GM18861 (cell line): ENCODE measurements around the gene NCCRP1.

Source experiments
- ATAC-seq: cut with Tn5 transposase; IDR thresholded peaks from one replicate; pipeline ENCODE4 v1.9.1; 2021; ENCODE audit not compliant: unreplicated experiment

The NCCRP1 gene

DNA sequence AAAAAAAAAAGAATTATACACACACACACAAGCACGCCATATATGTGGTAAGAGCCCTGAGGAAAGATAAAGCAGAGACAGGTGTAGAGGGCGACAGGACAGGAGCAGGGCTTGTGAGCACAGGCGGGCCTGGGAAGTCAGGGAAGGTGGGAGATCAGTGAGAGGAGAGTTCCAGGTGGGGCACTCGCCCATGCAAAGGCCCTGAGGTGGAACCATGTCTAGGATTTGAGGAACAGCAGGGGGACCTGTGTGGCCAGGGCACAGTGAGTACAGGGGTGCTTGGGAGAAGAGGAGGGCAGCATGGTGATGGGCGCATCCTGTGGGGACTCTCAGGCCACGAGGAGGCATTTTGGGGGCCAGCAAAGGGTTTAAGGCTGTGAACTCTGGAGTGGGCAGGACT lies 32.5 kb upstream of the NCCRP1 start:
- ATAC-seq, result no peak

DNA sequence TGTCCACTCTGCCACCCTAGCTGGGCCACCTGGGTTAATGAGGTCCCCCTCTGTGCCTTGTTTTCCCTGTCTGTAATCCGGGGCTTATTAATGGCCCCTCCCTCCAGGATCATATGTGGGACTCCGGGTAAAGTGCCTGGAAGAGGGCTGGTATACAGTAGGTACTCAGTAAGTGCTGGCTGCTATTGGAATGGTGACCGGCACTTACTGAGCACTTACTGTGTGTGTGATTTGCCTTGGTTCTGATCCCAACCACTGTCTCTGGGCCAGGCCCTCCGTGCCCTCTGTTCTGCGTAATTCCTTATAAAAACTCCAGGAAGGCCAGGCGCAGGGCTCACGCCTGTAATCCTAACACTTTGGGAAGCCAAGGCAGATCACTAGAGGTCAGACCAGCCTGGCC lies 30.9 kb upstream of the NCCRP1 start:
- ATAC-seq, result no peak

DNA sequence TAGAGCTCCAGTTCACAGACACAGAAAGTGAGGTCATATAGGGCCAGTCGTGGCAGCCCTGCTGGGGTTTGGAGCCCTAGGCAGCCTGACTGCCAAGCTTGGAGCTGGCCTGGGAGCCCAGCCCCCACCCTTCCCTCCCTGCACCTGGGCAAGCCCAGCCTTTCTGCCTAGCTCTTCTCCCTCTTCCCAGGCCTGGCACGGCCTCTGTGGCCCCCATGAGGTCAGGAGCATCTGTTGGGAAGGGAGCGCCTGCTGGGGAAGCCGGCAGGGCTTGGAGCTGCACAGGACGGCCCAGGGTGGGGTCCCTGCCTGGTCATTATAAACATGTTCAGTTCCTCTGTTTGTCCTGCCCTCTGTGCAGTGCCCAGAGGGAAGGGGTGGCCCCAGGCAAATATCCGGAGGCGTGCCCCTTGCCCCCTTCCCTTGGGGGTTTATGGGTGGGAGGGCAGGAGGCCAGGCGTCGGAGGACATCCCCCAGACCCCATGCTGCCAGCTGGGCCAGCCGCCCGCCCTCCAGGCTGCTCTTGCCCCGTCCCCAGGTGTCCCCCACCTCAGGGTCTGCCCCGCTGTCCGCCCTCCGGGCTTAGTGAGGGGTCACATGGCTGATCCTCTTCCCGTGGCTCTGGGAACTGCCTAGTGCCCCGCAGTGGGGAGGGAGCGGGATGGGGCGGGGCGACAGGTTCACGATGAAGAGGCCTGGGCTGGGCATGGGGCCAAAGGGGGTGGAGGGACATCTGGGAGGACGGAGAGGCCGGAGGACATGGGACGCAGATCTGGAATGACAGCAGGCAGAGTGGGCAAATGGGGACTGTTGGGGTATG lies 30.0 kb upstream of the NCCRP1 start:
- no peak for ATAC-seq

DNA sequence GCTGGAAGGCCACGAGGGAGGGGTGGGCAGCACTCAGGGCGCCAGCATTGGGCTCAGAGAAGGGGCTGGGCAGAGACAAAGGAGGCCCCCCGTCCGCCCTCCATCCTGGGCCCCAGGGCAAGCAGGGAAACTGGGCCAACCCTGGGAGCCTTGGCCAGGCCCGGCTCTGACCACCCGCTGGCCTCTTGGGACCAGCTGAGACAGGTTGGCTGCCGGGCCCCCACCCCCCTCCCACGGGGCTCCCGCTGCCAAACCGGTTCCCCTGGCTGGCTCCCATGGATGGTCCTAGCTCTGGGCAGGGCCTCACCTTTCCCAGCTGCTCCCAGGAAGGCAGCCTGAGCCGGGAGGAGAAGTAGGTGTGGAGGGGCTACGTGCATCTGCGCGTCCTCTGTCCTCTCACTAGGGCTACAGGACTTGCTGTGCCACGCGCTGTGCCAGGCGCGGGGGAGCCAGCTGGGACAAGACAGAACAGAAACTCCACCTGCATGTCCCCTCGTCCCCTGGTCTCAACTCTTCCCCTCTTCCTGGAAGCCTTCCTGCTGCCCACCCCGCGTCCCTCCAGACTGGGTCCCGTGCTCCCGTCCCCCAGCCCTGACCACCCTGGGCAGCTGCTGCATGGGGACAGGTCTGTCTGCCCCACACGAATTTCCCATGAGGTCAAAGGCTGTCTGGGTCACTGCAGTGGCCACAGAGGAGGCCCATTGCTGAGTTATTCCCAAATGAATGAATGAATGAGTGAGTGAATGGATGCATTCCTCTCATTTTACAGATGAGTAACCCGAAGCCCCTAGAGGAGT lies 29.1 kb upstream of the NCCRP1 start:
- ATAC-seq, result no peak

DNA sequence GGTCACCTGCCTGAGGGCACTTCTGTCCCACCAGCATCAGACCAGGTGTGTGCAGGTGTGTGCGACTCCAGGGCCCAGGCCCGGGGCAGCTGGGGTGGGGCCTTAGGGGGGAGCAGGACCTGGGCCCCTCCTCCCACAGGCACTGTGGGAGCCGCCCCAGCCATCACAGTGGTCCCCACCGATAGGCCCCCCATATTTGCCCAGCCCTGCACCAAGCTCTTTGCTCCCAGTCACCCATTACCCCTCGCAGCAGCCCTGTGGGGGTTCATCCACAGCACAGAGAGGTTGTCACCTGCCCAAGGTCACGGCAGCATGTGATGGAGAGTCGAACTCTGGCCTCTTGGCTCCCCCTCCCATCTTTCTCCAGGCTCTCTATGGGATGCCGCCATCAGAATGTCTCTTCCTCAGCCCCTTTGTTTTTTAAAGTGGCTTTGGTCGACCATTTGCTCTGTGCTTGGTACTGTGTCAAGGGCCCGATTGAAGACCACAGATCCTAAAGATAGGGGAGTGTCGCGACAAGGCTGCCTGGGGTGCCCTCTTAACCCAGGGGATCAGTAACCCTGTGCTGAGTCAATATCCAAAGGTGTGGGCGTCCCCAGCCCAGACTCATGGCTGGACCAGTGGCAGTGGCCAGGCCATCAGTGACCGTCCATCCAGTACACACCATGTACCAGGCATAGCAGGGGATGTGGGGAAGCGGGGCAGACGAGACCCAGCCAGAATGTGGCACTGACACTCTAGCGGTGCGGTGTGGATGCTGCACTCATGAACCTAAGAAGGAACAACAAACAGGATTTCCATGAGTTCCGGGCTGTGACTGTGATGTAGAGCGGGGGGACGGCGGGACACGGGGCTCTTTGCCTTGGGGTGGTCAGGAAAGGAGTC lies 28.3 kb upstream of the NCCRP1 start:
- ATAC-seq, result no peak

DNA sequence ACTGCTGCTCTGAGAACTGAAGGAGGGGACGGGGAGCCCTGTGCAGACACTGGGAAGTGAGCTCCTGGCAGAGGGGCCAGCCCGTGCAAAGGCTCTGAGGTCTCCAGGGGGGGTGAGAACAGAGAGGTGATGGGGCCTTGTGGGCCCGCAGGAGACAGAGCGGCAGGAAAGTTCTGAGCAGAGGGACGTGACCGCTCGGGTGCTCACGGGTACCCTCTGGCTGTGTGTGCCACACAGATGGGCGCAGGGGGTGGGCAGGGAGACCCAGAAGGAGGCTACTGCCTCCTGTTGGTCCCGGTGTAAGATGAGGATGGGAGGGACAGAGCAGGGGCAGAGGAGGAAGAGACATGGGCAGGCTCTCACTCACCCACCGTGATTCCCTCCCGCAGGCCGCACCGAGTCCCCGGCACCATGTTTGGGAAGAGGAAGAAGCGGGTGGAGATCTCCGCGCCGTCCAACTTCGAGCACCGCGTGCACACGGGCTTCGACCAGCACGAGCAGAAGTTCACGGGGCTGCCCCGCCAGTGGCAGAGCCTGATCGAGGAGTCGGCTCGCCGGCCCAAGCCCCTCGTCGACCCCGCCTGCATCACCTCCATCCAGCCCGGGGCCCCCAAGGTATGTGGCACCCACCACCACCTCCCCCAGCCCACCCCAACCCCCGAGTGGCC lies 27.5 kb upstream of the NCCRP1 start:
- no peak for ATAC-seq

DNA sequence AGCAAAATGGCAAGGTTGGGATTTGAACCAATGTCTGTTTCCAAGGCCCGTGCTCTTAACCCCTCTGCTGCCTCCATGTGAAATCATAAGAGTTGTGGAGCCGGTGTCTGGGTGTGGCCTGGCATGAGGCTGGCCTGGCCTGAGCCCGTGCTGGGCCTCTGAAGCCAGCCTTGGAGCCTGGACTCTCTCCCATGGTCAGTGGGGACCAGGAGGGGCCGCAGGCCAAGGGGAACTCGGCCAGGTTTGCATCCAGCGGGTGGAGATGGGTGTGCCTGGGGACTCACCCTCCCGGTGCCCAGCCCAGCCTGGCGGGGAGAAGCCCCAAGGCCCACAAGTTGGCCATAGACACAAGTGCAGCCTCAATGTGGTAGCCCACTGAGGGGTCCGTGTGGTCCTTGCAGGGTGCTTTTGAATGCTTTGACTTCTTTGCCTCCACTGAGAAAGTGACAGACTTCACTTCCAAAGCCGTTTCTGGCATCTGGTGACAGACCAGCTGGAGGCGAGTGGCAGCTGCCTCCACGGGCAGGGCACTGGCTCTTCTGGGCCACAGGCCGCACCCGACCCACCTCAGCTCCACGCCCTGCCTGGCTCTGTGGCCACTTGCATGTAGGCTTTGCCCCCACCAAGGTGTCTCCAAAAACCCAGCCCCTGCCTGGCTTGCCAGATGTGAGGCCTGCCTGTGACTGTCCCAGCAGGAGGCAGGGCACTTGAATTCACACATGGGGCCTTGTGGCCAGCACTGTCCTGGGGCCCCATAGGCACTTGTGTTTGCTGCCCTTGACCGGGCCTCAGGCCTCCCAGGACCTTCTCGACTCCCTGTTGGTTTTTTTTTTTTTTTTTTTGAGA lies 26.2 kb upstream of the NCCRP1 start:
- no peak for ATAC-seq

DNA sequence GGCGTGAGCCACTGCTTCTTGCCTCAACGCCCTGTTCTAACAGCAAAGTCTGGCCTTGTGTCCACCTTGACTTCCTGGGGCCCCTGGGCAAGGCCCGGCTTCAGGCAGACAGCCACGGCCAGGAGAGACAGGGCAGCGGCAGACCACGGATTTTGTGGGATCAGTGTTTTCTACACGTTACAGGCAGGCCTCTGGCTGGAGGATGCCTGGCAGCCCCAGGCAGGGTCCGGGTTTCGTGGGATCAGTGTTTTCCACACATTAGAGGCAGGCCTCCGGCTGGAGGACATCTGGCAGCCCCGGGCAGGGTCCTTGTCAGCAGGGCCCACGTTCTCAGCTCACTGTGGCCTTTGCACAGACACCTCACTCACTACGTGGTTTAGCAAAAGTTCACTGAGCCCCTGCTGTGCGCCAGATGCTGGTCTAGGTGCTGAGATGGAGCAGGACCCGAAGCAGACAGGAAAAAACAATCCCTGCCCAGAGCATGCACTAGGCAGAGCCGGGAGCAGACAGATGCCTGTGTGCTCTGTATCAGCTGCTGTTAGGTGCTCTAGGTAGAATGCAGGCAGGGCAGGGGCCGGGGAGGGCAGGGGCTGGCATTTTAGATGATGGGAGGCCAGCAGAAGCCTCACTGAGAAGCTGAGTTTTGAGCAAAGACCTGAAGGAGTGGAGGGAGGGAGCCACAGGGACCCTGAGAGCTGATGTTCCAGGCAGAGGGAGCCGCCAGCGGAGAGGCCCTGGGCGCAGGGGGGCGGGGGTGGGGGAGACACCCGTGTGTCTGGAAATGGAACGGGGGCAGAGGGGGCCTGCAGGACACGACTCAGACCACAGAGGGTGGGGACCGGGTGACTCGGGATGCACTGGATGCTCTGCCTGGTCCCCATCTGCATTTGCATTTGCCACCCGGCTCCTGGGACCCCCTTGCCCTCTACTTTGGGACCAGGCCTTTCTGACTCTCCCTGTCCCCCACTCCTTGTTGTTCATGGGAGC lies 25.0 kb upstream of the NCCRP1 start:
- no peak for ATAC-seq

DNA sequence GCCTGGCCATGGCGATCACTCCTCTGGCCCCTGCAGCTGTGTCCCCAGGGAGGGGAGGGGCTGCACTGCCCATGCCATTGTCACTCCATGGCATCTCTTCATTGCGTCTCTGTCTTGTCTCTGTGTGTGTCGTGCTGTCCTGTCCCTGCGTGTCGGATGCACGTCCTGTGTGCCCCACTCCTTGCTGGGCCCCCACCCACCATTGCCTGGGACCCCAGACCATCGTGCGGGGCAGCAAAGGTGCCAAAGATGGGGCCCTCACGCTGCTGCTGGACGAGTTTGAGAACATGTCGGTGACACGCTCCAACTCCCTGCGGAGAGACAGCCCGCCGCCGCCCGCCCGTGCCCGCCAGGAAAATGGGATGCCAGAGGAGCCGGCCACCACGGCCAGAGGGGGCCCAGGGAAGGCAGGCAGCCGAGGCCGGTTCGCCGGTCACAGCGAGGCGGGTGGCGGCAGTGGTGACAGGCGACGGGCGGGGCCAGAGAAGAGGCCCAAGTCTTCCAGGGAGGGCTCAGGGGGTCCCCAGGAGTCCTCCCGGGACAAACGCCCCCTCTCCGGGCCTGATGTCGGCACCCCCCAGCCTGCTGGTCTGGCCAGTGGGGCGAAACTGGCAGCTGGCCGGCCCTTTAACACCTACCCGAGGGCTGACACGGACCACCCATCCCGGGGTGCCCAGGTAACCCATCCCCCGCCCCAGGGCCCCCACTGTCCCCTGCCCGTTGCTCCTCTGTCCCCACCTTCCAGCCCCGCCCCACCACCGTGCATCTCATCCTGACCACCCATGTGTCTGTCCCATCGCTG lies 23.9 kb upstream of the NCCRP1 start:
- no peak for ATAC-seq

DNA sequence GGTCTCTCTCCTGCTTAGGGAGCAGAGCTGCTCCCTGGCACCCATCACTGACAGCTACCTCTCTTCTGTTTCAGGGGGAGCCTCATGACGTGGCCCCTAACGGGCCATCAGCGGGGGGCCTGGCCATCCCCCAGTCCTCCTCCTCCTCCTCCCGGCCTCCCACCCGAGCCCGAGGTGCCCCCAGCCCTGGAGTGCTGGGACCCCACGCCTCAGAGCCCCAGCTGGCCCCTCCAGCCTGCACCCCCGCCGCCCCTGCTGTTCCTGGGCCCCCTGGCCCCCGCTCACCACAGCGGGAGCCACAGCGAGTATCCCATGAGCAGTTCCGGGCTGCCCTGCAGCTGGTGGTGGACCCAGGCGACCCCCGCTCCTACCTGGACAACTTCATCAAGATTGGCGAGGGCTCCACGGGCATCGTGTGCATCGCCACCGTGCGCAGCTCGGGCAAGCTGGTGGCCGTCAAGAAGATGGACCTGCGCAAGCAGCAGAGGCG lies 23.2 kb upstream of the NCCRP1 start:
- ATAC-seq, result no peak

DNA sequence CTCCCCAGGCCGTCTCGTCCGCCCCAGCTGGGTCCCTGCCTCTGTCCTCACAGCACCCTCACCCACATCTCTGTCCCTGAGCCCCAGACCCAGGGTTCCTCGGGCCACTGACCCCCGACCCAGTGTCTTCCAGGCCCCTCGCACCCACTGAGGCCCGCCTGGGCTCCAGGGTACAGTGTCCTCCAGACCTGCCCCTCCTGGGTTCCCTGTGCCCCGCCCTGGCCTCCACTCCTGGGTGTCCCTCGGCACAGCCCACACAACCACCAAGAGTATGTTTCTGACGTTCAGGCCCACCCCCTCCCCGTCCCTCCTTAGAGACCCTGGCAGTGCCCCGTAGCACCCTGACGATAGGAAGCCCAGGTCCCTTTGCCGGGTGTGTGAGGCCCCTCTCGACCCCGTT lies 22.6 kb upstream of the NCCRP1 start:
- ATAC-seq, result no peak

DNA sequence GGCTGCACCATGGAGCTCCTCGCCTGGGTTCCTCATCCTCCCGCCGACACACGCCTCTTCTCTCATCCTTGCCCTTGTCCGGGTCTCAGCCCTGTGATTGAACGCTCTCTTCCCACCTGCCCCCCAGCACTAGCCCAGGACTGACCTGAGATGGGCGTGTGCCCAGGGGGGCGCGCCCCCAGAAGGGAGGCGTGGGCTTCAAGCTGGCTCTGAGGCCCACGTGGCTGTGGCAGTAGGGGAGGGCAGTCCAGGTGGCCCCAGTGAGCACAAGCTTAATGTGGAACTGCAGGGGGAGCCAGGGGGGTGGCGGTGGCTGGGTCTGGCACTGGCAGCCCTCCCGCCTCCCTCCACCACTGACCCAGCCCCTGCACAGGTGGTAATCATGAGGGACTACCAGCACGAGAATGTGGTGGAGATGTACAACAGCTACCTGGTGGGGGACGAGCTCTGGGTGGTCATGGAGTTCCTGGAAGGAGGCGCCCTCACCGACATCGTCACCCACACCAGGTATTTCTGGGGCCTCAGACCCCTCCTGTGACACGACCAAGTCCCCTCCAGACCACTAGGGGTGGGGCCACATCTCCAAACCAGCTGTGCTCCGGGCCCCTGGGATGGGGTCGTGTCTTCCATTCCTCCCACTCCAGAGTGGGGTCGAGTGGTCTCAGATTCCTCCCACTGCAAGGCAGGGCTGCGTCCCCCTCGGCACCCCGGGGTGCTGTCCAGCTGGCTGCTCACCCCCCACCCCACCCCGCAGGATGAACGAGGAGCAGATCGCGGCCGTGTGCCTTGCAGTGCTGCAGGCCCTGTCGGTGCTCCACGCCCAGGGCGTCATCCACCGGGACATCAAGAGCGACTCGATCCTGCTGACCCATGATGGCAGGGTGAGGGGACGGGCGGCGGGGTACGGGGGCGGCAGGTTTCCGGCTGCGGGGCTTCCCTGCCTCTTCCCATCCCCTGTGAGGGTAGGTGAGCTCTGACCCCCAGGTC lies 21.9 kb upstream of the NCCRP1 start:
- no peak for ATAC-seq

DNA sequence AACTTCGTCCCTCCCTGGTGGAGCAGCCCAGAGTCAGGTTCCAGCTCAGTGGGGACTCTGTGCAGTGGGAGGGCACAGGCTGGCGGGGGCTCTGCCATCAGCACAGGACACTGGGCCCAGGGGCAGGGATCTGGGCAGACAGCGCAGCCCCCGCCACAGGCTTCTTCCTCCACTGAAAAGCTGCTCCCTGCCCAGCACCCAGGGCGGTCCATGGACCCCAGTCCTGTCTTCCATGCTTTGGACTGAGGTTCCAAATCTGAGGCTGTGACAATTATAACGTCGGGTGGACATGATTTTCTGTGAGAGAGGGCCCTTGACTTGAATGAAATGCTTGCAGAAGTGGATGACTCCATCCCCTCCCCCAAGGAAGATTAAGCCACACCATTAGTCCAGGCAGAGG lies 21.2 kb upstream of the NCCRP1 start:
- ATAC-seq, result no peak

DNA sequence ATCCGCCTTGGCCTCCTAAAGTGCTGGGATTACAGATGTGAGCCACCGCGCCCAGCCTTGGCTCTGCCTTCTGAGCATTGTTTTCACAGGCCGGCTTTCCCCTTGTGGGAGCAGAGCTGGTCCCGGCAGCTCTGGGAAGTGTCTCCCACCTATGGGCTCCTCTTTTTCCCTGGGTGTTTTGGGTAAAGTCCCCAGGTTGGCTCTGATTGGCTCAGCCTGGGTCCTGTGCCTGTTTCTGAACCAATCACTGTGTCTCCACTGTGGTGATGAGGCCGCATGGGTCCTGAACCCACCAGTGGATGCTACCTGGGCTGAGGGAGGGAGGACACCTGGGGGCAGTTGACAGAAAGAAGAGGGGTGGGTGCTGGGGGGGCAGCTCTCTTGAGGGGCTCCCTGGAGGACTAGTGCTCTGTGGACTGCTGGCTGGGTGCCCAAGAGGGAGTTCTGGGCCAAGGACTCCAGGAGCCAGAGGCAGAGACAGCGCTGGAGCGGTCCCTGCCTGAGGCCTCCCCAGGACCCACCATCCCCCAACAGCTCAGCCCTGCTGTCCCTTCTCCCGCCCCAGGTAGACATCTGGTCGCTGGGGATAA lies 19.6 kb upstream of the NCCRP1 start:
- ATAC-seq, result no peak

DNA sequence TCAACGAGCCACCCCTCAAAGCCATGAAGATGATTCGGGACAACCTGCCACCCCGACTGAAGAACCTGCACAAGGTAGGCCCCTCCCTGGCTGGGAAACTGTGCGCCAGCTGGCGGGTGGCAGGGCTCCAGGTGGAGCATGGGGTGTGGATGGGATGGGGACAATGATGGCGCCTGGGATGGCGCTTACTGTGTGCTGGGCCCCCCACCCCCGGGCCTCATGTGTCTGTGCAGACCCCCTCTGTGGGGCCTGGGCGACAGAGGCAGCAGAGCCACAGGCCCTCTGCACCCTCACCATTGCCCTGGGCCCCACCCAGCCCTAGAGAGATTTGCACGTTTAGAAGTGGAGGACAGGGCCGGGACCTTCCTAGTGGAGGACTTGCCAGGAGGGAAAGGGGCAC lies 19.0 kb upstream of the NCCRP1 start:
- no peak for ATAC-seq

DNA sequence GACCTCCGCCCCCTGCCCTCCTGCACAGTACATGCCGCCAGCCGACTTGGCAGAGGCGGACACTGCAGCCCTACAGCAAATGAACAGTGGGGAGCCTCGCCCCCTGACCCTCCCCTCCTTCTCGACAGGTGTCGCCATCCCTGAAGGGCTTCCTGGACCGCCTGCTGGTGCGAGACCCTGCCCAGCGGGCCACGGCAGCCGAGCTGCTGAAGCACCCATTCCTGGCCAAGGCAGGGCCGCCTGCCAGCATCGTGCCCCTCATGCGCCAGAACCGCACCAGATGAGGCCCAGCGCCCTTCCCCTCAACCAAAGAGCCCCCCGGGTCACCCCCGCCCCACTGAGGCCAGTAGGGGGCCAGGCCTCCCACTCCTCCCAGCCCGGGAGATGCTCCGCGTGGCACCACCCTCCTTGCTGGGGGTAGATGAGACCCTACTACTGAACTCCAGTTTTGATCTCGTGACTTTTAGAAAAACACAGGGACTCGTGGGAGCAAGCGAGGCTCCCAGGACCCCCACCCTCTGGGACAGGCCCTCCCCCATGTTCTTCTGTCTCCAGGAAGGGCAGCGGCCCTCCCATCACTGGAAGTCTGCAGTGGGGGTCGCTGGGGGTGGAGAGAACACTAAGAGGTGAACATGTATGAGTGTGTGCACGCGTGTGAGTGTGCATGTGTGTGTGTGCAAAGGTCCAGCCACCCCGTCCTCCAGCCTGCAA lies 18.3 kb upstream of the NCCRP1 start:
- no peak for ATAC-seq
